HCT116 (cell line): Measurements from ENCODE around the gene SLC10A7. TPM values are rescaled to one million over a fixed set of nuclear protein-coding genes. Genes with fewer than 3 reads are reported as not detected.

Experiments used
- ATAC-seq: fragments of 200-7000 bp; cut with Tn5 transposase; 2 replicates; pipeline ENCODE4 v1.9.1; 2020; ENCODE audit warnings: mild to moderate bottlenecking, moderate library complexity
- BruUV-seq: library from RNA; stranded (reverse); fragments of 400-500 nt; replicated peaks from 2 replicates; lab custom pipeline; 2021; lab: Mats Ljungman, UMichigan
- CTCF ChIA-PET: fragments of 300-600 bp; sonication (Branson Sonifier 250); formaldehyde crosslinking; loops from one replicate; lab custom pipeline; 2021; ENCODE audit warnings: antibody characterized with exemption; lab: Charles Lee
- POLR2A ChIA-PET: fragments of 300-600, 350-600 bp; sonication (Branson Sonifier 250); formaldehyde crosslinking; loops from one replicate; lab custom pipeline; 2021; ENCODE audit warnings: antibody characterized with exemption; lab: Charles Lee
- RAD21 ChIA-PET, 2 experiments: fragments of 300-600 bp; sonication (Branson Sonifier 250); formaldehyde crosslinking; loops; one replicate each; lab custom pipeline; 2023; ENCODE audit warnings: low total read pairs in 2 of 2; ENCODE audit not compliant: uncharacterized antibody in 2 of 2, unreplicated experiment in 2 of 2, low non-redundant PET in 1 of 2; lab: Charles Lee
- DNase-seq: peaks from one replicate; pipeline ENCODE4 v3.0.0-alpha.2; 2010; ENCODE audit warnings: low read depth, low spot score
- H2AFZ ChIP-seq: fragments of 200-600 bp; shearing (Covaris generic), sonication (generic); 2 replicates; pipeline ENCODE4 v1.6.1; 2017; ENCODE audit warnings: low read depth, mixed run types, mixed read lengths, antibody characterized with exemption, low read length; ENCODE audit not compliant: poor library complexity, severe bottlenecking
- H3K27ac ChIP-seq: 2 replicates; pipeline ENCODE4 v1.5.1; 2012; ENCODE audit warnings: low read depth, low read length
- H3K27me3 ChIP-seq: fragments of 200-600 bp; sonication (generic); 2 replicates; pipeline ENCODE4 v1.6.1; 2016; ENCODE audit warnings: mixed run types, low read length, mixed read lengths; ENCODE audit not compliant: insufficient read depth
- H3K36me3 ChIP-seq, 2 experiments: fragments of 200-500 bp in 1 of 2; fragments of 200-600 bp in 1 of 2; sonication (Bioruptor generic) in 1 of 2; sonication (generic) in 1 of 2; 2 replicates each; pipeline versions ENCODE4 v1.5.1 to v1.6.1; 2014 to 2016; ENCODE audit warnings: low read length in 2 of 2, inconsistent platforms in 1 of 2, mixed read lengths in 1 of 2, mixed run types in 1 of 2; ENCODE audit not compliant: insufficient read depth in 2 of 2, control insufficient read depth in 1 of 2
- H3K4me1 ChIP-seq, 2 experiments: fragments of 200-600 bp in 1 of 2; sonication (generic) in 1 of 2; 2 replicates each; pipeline versions ENCODE4 v1.5.1 to v1.6.1; 2012 to 2017; ENCODE audit warnings: low read length in 2 of 2, inconsistent platforms in 1 of 2, mild to moderate bottlenecking in 1 of 2, mixed read lengths in 1 of 2, mixed run types in 1 of 2, moderate library complexity in 1 of 2; ENCODE audit not compliant: insufficient read depth in 2 of 2, control insufficient read depth in 1 of 2
- H3K4me2 ChIP-seq: fragments of 200-600 bp; sonication (generic); 2 replicates; pipeline ENCODE4 v1.6.1; 2017; ENCODE audit warnings: mixed run types, low read length, mixed read lengths
- H3K4me3 ChIP-seq, 2 experiments: fragments of 200-600 bp in 1 of 2; sonication (generic) in 1 of 2; replicated peaks in 1 of 2; 2 replicates each; pipeline ENCODE4 v1.5.1; 2011 to 2016; ENCODE audit warnings: low read length in 2 of 2, control low read depth in 1 of 2, low read depth in 1 of 2, mild to moderate bottlenecking in 1 of 2, mixed read lengths in 1 of 2, mixed run types in 1 of 2
- H3K79me2 ChIP-seq: fragments of 200-600 bp; sonication (generic); 2 replicates; pipeline ENCODE4 v1.6.1; 2017; ENCODE audit warnings: mild to moderate bottlenecking, mixed run types, low read length, moderate library complexity, mixed read lengths; ENCODE audit not compliant: insufficient read depth
- H3K9ac ChIP-seq: fragments of 200-600 bp; sonication (generic); 2 replicates; pipeline ENCODE4 v1.6.1; 2016; ENCODE audit warnings: low read length, mixed read lengths
- H3K9me2 ChIP-seq: fragments of 200-600 bp; sonication (generic), shearing (Covaris generic); 2 replicates; pipeline ENCODE4 v1.6.1; 2017; ENCODE audit warnings: mixed run types, mild to moderate bottlenecking, moderate library complexity; ENCODE audit not compliant: insufficient read depth
- H3K9me3 ChIP-seq, 2 experiments: fragments of 200-500 bp in 1 of 2; fragments of 200-600 bp in 1 of 2; sonication (Bioruptor generic) in 1 of 2; sonication (generic) in 1 of 2; 2 replicates each; pipeline ENCODE4 v1.6.1; 2014 to 2017; ENCODE audit warnings: low read length in 2 of 2, mixed read lengths in 2 of 2, inconsistent platforms in 1 of 2, low read depth in 1 of 2, mild to moderate bottlenecking in 1 of 2, mixed run types in 1 of 2, moderate library complexity in 1 of 2; ENCODE audit not compliant: control insufficient read depth in 1 of 2, insufficient read depth in 1 of 2
- H4K20me1 ChIP-seq: fragments of 200-600 bp; sonication (generic), shearing (Covaris generic); 2 replicates; pipeline ENCODE4 v1.6.1; 2017; ENCODE audit warnings: mixed run types, mild to moderate bottlenecking, moderate library complexity; ENCODE audit not compliant: insufficient read depth
- CEBPB ChIP-seq: IDR thresholded peaks from 2 replicates; pipeline ENCODE4 v1.6.1; 2012; ENCODE audit warnings: low read depth
- CTCF ChIP-seq, 3 experiments: fragments of 200-600 bp in 1 of 3; sonication (generic) in 1 of 3; IDR thresholded peaks in 2 of 3; conservative IDR thresholded peaks in 1 of 3; 2 replicates each; pipeline ENCODE4 v1.5.1; 2012 to 2017; ENCODE audit warnings: low read depth in 2 of 3, low read length in 2 of 3, antibody characterized with exemption in 1 of 3, borderline replicate concordance in 1 of 3, control low read depth in 1 of 3, mild to moderate bottlenecking in 1 of 3, mixed read lengths in 1 of 3, mixed run types in 1 of 3, moderate library complexity in 1 of 3; ENCODE audit not compliant: insufficient read depth in 1 of 3
- EGR1 ChIP-seq: IDR thresholded peaks from 2 replicates; pipeline ENCODE4 v1.6.1; 2012; ENCODE audit warnings: low read depth
- EZH2 ChIP-seq: fragments of 200-600 bp; sonication (generic); IDR thresholded peaks from 2 replicates; pipeline ENCODE4 v1.6.1; 2017; ENCODE audit warnings: antibody characterized with exemption, mixed run types
- FOSL1 ChIP-seq: IDR thresholded peaks from 2 replicates; pipeline ENCODE4 v1.6.1; 2012; ENCODE audit warnings: low read depth
- JUND ChIP-seq: IDR thresholded peaks from 2 replicates; pipeline ENCODE4 v1.6.1; 2012
- MAX ChIP-seq: IDR thresholded peaks from 2 replicates; pipeline ENCODE4 v1.6.1; 2012
- POLR2AphosphoS5 ChIP-seq: IDR thresholded peaks from 2 replicates; pipeline ENCODE4 v1.6.1; 2011; ENCODE audit warnings: mild to moderate bottlenecking, low read depth, low read length, moderate library complexity
- RAD21 ChIP-seq: IDR thresholded peaks from 2 replicates; pipeline ENCODE4 v1.6.1; 2012; ENCODE audit warnings: low read depth, mild to moderate bottlenecking
- REST ChIP-seq: IDR thresholded peaks from 2 replicates; pipeline ENCODE4 v1.6.1; 2012; ENCODE audit warnings: low read depth
- SIN3A ChIP-seq: IDR thresholded peaks from 2 replicates; pipeline ENCODE4 v1.6.1; 2012; ENCODE audit warnings: low read depth
- SP1 ChIP-seq: IDR thresholded peaks from 2 replicates; pipeline ENCODE4 v1.6.1; 2012; ENCODE audit warnings: low read depth
- SRF ChIP-seq: IDR thresholded peaks from 2 replicates; pipeline ENCODE4 v1.6.1; 2012; ENCODE audit warnings: low read depth
- TCF7L2 ChIP-seq: IDR thresholded peaks from 2 replicates; pipeline ENCODE4 v1.7.0; 2011; ENCODE audit warnings: borderline replicate concordance, inconsistent platforms; ENCODE audit not compliant: insufficient read depth, insufficient read length; ENCODE audit errors: extremely low read depth
- ZFX ChIP-seq: fragments of 450-650 bp; IDR thresholded peaks from 2 replicates; pipeline ENCODE4 v1.6.1; 2017
- ZNF274 ChIP-seq: fragments of 200-500 bp; sonication (Bioruptor generic); IDR thresholded peaks from 2 replicates; pipeline ENCODE4 v1.6.1; 2014; ENCODE audit warnings: mild to moderate bottlenecking, low read depth, low read length, inconsistent platforms
- intact Hi-C: fragments of 100-400 bp; cut with micrococcal nuclease; formaldehyde crosslinking; loops from 2 replicates; pipeline ENCODE4 v1.10.0; 2022
- total RNA-seq: library from RNA; stranded (reverse); gene quantifications from one replicate; pipeline ENCODE4 v1.2.1, GENCODE V29; 2021; ENCODE audit not compliant: unreplicated experiment

Gene SLC10A7
- total RNA-seq, 1 experiment from 2014 or later = 5.5 TPM

- no peak for DNase-seq
- TF ChIP-seq MAX (no peak), POLR2AphosphoS5 (no peak), EZH2 (no peak), EGR1 (no peak), SP1 (no peak), CEBPB (no peak), RAD21 (no peak), TCF7L2 (no peak), ZNF274 (no peak), ZFX (no peak)
- Histone ChIP-seq H3K4me2 (no peak overlapping the region), H2AFZ (no peak overlapping the region), H3K4me1 (no peaks in the 10 kb centered on the region), H3K36me3 (no peaks in the 10 kb centered on the region), H3K9ac (no peak overlapping the region), H3K4me3 (no peak overlapping the region), H3K27me3 (peaks cover 27% of the 10 kb centered on the region), H3K27ac (no peak overlapping the region), H3K9me3 (no peaks in the 10 kb centered on the region), H3K9me2 (no peaks in the 10 kb centered on the region), H3K79me2 (no peaks in the 10 kb centered on the region), H4K20me1 (no peaks in the 10 kb centered on the region)
- POLR2A ChIA-PET = no interaction called here
- no TSS peak for BruUV-seq
- ATAC-seq = no peak
- RAD21 ChIA-PET = no interaction called here
- intact Hi-C loops = no loop called here
- CTCF ChIA-PET = no interaction called here
Measured at GRCh38 chr4:146564492-146564891, 42.8 kb upstream of the SLC10A7 start.

GRCh38 chr4:146550161-146550560, 28.4 kb upstream of the SLC10A7 start:
- no peak overlapping the region for H3K27ac ChIP-seq
- H3K27me3 ChIP-seq = no peaks in the 10 kb centered on the region; the same call in 1 of the 2 replicates
- no peak overlapping the region for H3K9ac ChIP-seq
- BruUV-seq = no TSS peak
- H3K9me3 ChIP-seq = no peaks in the 10 kb centered on the region
- no peak for DNase-seq
- H3K4me3 ChIP-seq = no peak overlapping the region
- RAD21 ChIA-PET = no interaction called here
- no peaks in the 10 kb centered on the region for H3K9me2 ChIP-seq
- no peak overlapping the region for H3K4me2 ChIP-seq
- H3K79me2 ChIP-seq = no peaks in the 10 kb centered on the region
- H3K36me3 ChIP-seq = no peaks in the 10 kb centered on the region
- ATAC-seq = no peak
- intact Hi-C loops = no loop called here
- CTCF ChIA-PET = no interaction called here
- TF ChIP-seq EZH2 (no peak), FOSL1 (no peak), TCF7L2 (no peak), MAX (no peak), REST (no peak), SRF (no peak), CTCF (IDR thresholded peaks at IDR 0.05 in 2 of 3, conservative IDR thresholded peaks at IDR 0.05 in 1 of 3; ENCODE audit: borderline replicate concordance in 1 of 3, insufficient read depth in 1 of 3, low read depth in 2 of 3, low read length in 2 of 3) (no peak), RAD21 (no peak), SIN3A (no peak), EGR1 (no peak), JUND (no peak), POLR2AphosphoS5 (no peak)
- no peaks in the 10 kb centered on the region for H3K4me1 ChIP-seq
- no peak overlapping the region for H2AFZ ChIP-seq
- no peaks in the 10 kb centered on the region for H4K20me1 ChIP-seq
- POLR2A ChIA-PET = no interaction called here
